OCI-LY3 (cell line): ENCODE results near the gene ODC1.

Experiments
- EZH2phosphoT487 ChIP-seq: fragments of 200-600 bp; shearing (Covaris generic); IDR thresholded peaks from 2 replicates; pipeline ENCODE4 v1.6.1; 2018; ENCODE audit warnings: antibody characterized with exemption, mixed run types, low read depth
- TF ChIP-seq, protein P1 (sequence below): fragments of 200-600, 300-600 bp; sonication (generic); IDR thresholded peaks from 2 replicates; pipeline ENCODE4 v1.5.1; 2014; ENCODE audit warnings: antibody characterized with exemption, low read length, low read depth

DNA sequence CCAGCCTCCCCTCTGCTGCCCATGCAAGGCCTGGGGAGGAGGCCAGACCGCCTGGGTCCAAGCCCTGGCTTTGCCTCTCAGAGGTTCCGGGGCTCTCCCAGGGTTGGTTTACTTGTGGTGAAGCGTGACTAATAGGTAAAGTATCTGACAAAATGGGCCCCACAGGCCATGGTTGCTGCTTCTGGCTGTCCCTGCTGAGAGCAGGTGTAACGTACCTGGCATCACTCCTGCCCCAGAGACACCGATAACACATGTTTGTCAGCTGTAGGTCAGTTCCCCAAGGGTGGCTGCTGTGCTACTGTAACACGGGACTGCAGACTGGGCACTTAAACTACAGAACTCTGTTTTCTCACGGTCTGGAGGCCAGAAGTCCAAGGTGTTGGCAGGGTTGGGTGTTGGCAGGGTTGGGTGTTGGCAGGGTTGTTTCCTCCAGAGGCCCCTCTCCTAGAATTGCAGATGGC is 34.1 kb downstream of the ODC1 start:
- TF ChIP-seq, protein P1, sequence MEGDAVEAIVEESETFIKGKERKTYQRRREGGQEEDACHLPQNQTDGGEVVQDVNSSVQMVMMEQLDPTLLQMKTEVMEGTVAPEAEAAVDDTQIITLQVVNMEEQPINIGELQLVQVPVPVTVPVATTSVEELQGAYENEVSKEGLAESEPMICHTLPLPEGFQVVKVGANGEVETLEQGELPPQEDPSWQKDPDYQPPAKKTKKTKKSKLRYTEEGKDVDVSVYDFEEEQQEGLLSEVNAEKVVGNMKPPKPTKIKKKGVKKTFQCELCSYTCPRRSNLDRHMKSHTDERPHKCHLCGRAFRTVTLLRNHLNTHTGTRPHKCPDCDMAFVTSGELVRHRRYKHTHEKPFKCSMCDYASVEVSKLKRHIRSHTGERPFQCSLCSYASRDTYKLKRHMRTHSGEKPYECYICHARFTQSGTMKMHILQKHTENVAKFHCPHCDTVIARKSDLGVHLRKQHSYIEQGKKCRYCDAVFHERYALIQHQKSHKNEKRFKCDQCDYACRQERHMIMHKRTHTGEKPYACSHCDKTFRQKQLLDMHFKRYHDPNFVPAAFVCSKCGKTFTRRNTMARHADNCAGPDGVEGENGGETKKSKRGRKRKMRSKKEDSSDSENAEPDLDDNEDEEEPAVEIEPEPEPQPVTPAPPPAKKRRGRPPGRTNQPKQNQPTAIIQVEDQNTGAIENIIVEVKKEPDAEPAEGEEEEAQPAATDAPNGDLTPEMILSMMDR, result no peak
- TF ChIP-seq EZH2phosphoT487, result no peak
